ENCODE measurements around the gene TRIM47. TPM values are rescaled to one million over a fixed set of nuclear protein-coding genes. Genes with fewer than 3 reads are reported as not detected.
A peak's percentile ranks its signal among the peaks of the same experiment; 100 is the strongest.
"Not testable (repeated sequence)": the region's sequence is repeated elsewhere in the genome, so short reads cannot be mapped to it uniquely, and the experiment has no call there.

The TRIM47 gene
- total RNA-seq, 1 experiment from 2014 or later: 6.9 TPM

GRCh38 chr17:75869282-75870141 lies 8.9 kb downstream of the TRIM47 start:
- H4K91ac ChIP-seq (ENCODE audit: insufficient read length, low read depth, low read length): no peak overlapping the region
- H2BK12ac ChIP-seq (ENCODE audit: insufficient read length, low read depth, low read length): no peak overlapping the region
- Mint-ChIP-seq H3K36me3 (ENCODE audit: insufficient read depth in 1 of 3, low read depth in 3 of 3) (no peaks in the 10 kb centered on the region; a peak in 1 of 7 replicates), H3K4me3 (no peak overlapping the region; a peak in 1 of 5 replicates), H3K27me3 (ENCODE audit: low read depth) (no peaks in the 10 kb centered on the region; the same call in 1 of the 2 replicates), H3K27ac (peak overlapping the region; percentile 35 to 90 (median 70); a peak in 2 of 7 replicates), H3K4me1 (peaks cover 13 to 23% of the 10 kb centered on the region in 2 experiments), H3K9me3 (no peaks in the 10 kb centered on the region)
- no peak overlapping the region for H3K56ac ChIP-seq (ENCODE audit: insufficient read length, low read depth, low read length)
- no peak for DNase-seq
- no peak overlapping the region for H3K9ac ChIP-seq (ENCODE audit: extremely low read depth, insufficient read length, low read length)
- H2BK120ac ChIP-seq (ENCODE audit: low read depth, low read length, poor library complexity, severe bottlenecking): no peak overlapping the region
- H4K20me1 ChIP-seq (ENCODE audit: control insufficient read depth, insufficient read depth, insufficient read length): no peaks in the 10 kb centered on the region
- H2BK5ac ChIP-seq (ENCODE audit: insufficient read length, low read length): no peak overlapping the region
- H3T11ph ChIP-seq (ENCODE audit: low read length): no peak overlapping the region
- no peak overlapping the region for H2AK5ac ChIP-seq (ENCODE audit: insufficient read length, low read length)
- H3K23ac ChIP-seq (ENCODE audit: insufficient read length, low read depth, low read length): no peak overlapping the region
- no peak overlapping the region for H3K27ac ChIP-seq (ENCODE audit: insufficient read length, low read depth, low read length)
- H3K4me1 ChIP-seq (ENCODE audit: insufficient read depth, low read length): no peaks in the 10 kb centered on the region; the same call in 1 of the 2 replicates
- H4K8ac ChIP-seq (replicated peaks; ENCODE audit: insufficient read length, low read depth, low read length): no peak overlapping the region
- no peak overlapping the region for H2BK20ac ChIP-seq (ENCODE audit: low read depth, low read length, poor library complexity, severe bottlenecking)
- no peak overlapping the region for H3K14ac ChIP-seq (ENCODE audit: insufficient read depth, low read length)
- no peak overlapping the region for H2BK15ac ChIP-seq (ENCODE audit: low read depth, low read length)
- H3K79me1 ChIP-seq (ENCODE audit: insufficient read depth, low read depth, low read length, poor library complexity, severe bottlenecking): no peaks in the 10 kb centered on the region
- peaks cover 3% of the 10 kb centered on the region for H3K23me2 ChIP-seq (ENCODE audit: insufficient read length, low read depth, low read length, poor library complexity, severe bottlenecking)
- H3K4me2 ChIP-seq (ENCODE audit: insufficient read depth, insufficient read length, low read length): no peak overlapping the region
- no peaks in the 10 kb centered on the region for H3K27me3 ChIP-seq (ENCODE audit: insufficient read depth, low read length)
- H3K9me3 ChIP-seq (ENCODE audit: control insufficient read depth, low read depth, low read length): no peaks in the 10 kb centered on the region
- no CpG with 5 or more reads among the region's 23 CpGs for WGBS (ENCODE audit: extremely low coverage, insufficient read length, low lambda C conversion rate)
- peak overlapping the region; percentile 30 for H3K18ac ChIP-seq (ENCODE audit: insufficient read length, low read depth, low read length)
- no peak overlapping the region for H2AFZ ChIP-seq (ENCODE audit: low read length)
- H4K5ac ChIP-seq (ENCODE audit: insufficient read length, low read depth, low read length): no peak overlapping the region
- H3K79me2 ChIP-seq (ENCODE audit: insufficient read depth, low read length): no peaks in the 10 kb centered on the region
- no peak overlapping the region for H3K4ac ChIP-seq (ENCODE audit: low read depth, low read length)
- no peak for TF ChIP-seq CTCF (conservative IDR thresholded peaks at IDR 0.05)

- not testable (repeated sequence) for H3K79me1 ChIP-seq (ENCODE audit: insufficient read depth, low read depth, low read length, poor library complexity, severe bottlenecking); H3K27me3 ChIP-seq (ENCODE audit: insufficient read depth, low read length); H3K56ac ChIP-seq (ENCODE audit: insufficient read length, low read depth, low read length); H3K27ac ChIP-seq (ENCODE audit: insufficient read length, low read depth, low read length); H3K4ac ChIP-seq (ENCODE audit: low read depth, low read length); H3K4me1 ChIP-seq (ENCODE audit: insufficient read depth, low read length); H3K27me3 Mint-ChIP-seq (ENCODE audit: low read depth); H3K4me3 Mint-ChIP-seq; H3K14ac ChIP-seq (ENCODE audit: insufficient read depth, low read length); H2AFZ ChIP-seq (ENCODE audit: low read length); H4K91ac ChIP-seq (ENCODE audit: insufficient read length, low read depth, low read length); H3K9ac ChIP-seq (ENCODE audit: extremely low read depth, insufficient read length, low read length); H3K9me3 Mint-ChIP-seq; H3K9me3 ChIP-seq (ENCODE audit: control insufficient read depth, low read depth, low read length); H4K20me1 ChIP-seq (ENCODE audit: control insufficient read depth, insufficient read depth, insufficient read length); H3K36me3 Mint-ChIP-seq (ENCODE audit: insufficient read depth in 1 of 3, low read depth in 3 of 3); H2AK5ac ChIP-seq (ENCODE audit: insufficient read length, low read length); H4K5ac ChIP-seq (ENCODE audit: insufficient read length, low read depth, low read length); H2BK5ac ChIP-seq (ENCODE audit: insufficient read length, low read length); H3T11ph ChIP-seq (ENCODE audit: low read length); H3K18ac ChIP-seq (ENCODE audit: insufficient read length, low read depth, low read length); DNase-seq; H2BK15ac ChIP-seq (ENCODE audit: low read depth, low read length); H2BK20ac ChIP-seq (ENCODE audit: low read depth, low read length, poor library complexity, severe bottlenecking); H3K79me2 ChIP-seq (ENCODE audit: insufficient read depth, low read length); H3K23ac ChIP-seq (ENCODE audit: insufficient read length, low read depth, low read length); H3K23me2 ChIP-seq (ENCODE audit: insufficient read length, low read depth, low read length, poor library complexity, severe bottlenecking); H3K4me2 ChIP-seq (ENCODE audit: insufficient read depth, insufficient read length, low read length); H2BK12ac ChIP-seq (ENCODE audit: insufficient read length, low read depth, low read length); H4K8ac ChIP-seq (replicated peaks; ENCODE audit: insufficient read length, low read depth, low read length); H2BK120ac ChIP-seq (ENCODE audit: low read depth, low read length, poor library complexity, severe bottlenecking)
- Mint-ChIP-seq H3K4me1 (peaks cover 15 to 27% of the 10 kb centered on the region in 2 experiments), H3K27ac (peak overlapping the region in 2 of 3 experiments; percentile 35 to 70; a peak in 1 of 7 replicates)
- no CpG with 5 or more reads among the region's 12 CpGs for WGBS (ENCODE audit: extremely low coverage, insufficient read length, low lambda C conversion rate)
Observed at GRCh38 chr17:75868730-75869281, 9.6 kb downstream of the TRIM47 start.

Measured in H9 (cell line).